HCT116 (cell line): Measurements from ENCODE around the gene SRP68. TPM values are rescaled to one million over a fixed set of nuclear protein-coding genes. Genes with fewer than 3 reads are reported as not detected.

Experiments used
- ATAC-seq: fragments of 200-7000 bp; cut with Tn5 transposase; 2 replicates; pipeline ENCODE4 v1.9.1; 2020; ENCODE audit warnings: mild to moderate bottlenecking, moderate library complexity
- Bru-seq: library from RNA; stranded (reverse); fragments of 400-500 nt; gene quantifications from one replicate; lab custom pipeline; 2021; lab: Mats Ljungman, UMichigan
- BruChase-seq, 2 experiments: library from RNA; stranded (reverse); fragments of 400-500 nt; gene quantifications; one replicate each; lab custom pipeline; 2021; lab: Mats Ljungman, UMichigan
- BruUV-seq: library from RNA; stranded (reverse); fragments of 400-500 nt; replicated peaks from 2 replicates; lab custom pipeline; 2021; lab: Mats Ljungman, UMichigan
- CTCF ChIA-PET: fragments of 300-600 bp; sonication (Branson Sonifier 250); formaldehyde crosslinking; loops from one replicate; lab custom pipeline; 2021; ENCODE audit warnings: antibody characterized with exemption; lab: Charles Lee
- POLR2A ChIA-PET: fragments of 300-600, 350-600 bp; sonication (Branson Sonifier 250); formaldehyde crosslinking; loops from one replicate; lab custom pipeline; 2021; ENCODE audit warnings: antibody characterized with exemption; lab: Charles Lee
- RAD21 ChIA-PET, 2 experiments: fragments of 300-600 bp; sonication (Branson Sonifier 250); formaldehyde crosslinking; loops; one replicate each; lab custom pipeline; 2023; ENCODE audit warnings: low total read pairs in 2 of 2; ENCODE audit not compliant: uncharacterized antibody in 2 of 2, unreplicated experiment in 2 of 2, low non-redundant PET in 1 of 2; lab: Charles Lee
- DNase-seq: peaks from one replicate; pipeline ENCODE4 v3.0.0-alpha.2; 2010; ENCODE audit warnings: low read depth, low spot score
- H2AFZ ChIP-seq: fragments of 200-600 bp; shearing (Covaris generic), sonication (generic); 2 replicates; pipeline ENCODE4 v1.6.1; 2017; ENCODE audit warnings: low read depth, mixed run types, mixed read lengths, antibody characterized with exemption, low read length; ENCODE audit not compliant: poor library complexity, severe bottlenecking
- H3K27ac ChIP-seq: 2 replicates; pipeline ENCODE4 v1.5.1; 2012; ENCODE audit warnings: low read depth, low read length
- H3K27me3 ChIP-seq: fragments of 200-600 bp; sonication (generic); 2 replicates; pipeline ENCODE4 v1.6.1; 2016; ENCODE audit warnings: mixed run types, low read length, mixed read lengths; ENCODE audit not compliant: insufficient read depth
- H3K36me3 ChIP-seq, 2 experiments: fragments of 200-500 bp in 1 of 2; fragments of 200-600 bp in 1 of 2; sonication (Bioruptor generic) in 1 of 2; sonication (generic) in 1 of 2; 2 replicates each; pipeline versions ENCODE4 v1.5.1 to v1.6.1; 2014 to 2016; ENCODE audit warnings: low read length in 2 of 2, inconsistent platforms in 1 of 2, mixed read lengths in 1 of 2, mixed run types in 1 of 2; ENCODE audit not compliant: insufficient read depth in 2 of 2, control insufficient read depth in 1 of 2
- H3K4me1 ChIP-seq, 2 experiments: fragments of 200-600 bp in 1 of 2; sonication (generic) in 1 of 2; 2 replicates each; pipeline versions ENCODE4 v1.5.1 to v1.6.1; 2012 to 2017; ENCODE audit warnings: low read length in 2 of 2, inconsistent platforms in 1 of 2, mild to moderate bottlenecking in 1 of 2, mixed read lengths in 1 of 2, mixed run types in 1 of 2, moderate library complexity in 1 of 2; ENCODE audit not compliant: insufficient read depth in 2 of 2, control insufficient read depth in 1 of 2
- H3K4me2 ChIP-seq: fragments of 200-600 bp; sonication (generic); 2 replicates; pipeline ENCODE4 v1.6.1; 2017; ENCODE audit warnings: mixed run types, low read length, mixed read lengths
- H3K4me3 ChIP-seq, 2 experiments: fragments of 200-600 bp in 1 of 2; sonication (generic) in 1 of 2; replicated peaks in 1 of 2; 2 replicates each; pipeline ENCODE4 v1.5.1; 2011 to 2016; ENCODE audit warnings: low read length in 2 of 2, control low read depth in 1 of 2, low read depth in 1 of 2, mild to moderate bottlenecking in 1 of 2, mixed read lengths in 1 of 2, mixed run types in 1 of 2
- H3K79me2 ChIP-seq: fragments of 200-600 bp; sonication (generic); 2 replicates; pipeline ENCODE4 v1.6.1; 2017; ENCODE audit warnings: mild to moderate bottlenecking, mixed run types, low read length, moderate library complexity, mixed read lengths; ENCODE audit not compliant: insufficient read depth
- H3K9ac ChIP-seq: fragments of 200-600 bp; sonication (generic); 2 replicates; pipeline ENCODE4 v1.6.1; 2016; ENCODE audit warnings: low read length, mixed read lengths
- H3K9me2 ChIP-seq: fragments of 200-600 bp; sonication (generic), shearing (Covaris generic); 2 replicates; pipeline ENCODE4 v1.6.1; 2017; ENCODE audit warnings: mixed run types, mild to moderate bottlenecking, moderate library complexity; ENCODE audit not compliant: insufficient read depth
- H3K9me3 ChIP-seq, 2 experiments: fragments of 200-500 bp in 1 of 2; fragments of 200-600 bp in 1 of 2; sonication (Bioruptor generic) in 1 of 2; sonication (generic) in 1 of 2; 2 replicates each; pipeline ENCODE4 v1.6.1; 2014 to 2017; ENCODE audit warnings: low read length in 2 of 2, mixed read lengths in 2 of 2, inconsistent platforms in 1 of 2, low read depth in 1 of 2, mild to moderate bottlenecking in 1 of 2, mixed run types in 1 of 2, moderate library complexity in 1 of 2; ENCODE audit not compliant: control insufficient read depth in 1 of 2, insufficient read depth in 1 of 2
- H4K20me1 ChIP-seq: fragments of 200-600 bp; sonication (generic), shearing (Covaris generic); 2 replicates; pipeline ENCODE4 v1.6.1; 2017; ENCODE audit warnings: mixed run types, mild to moderate bottlenecking, moderate library complexity; ENCODE audit not compliant: insufficient read depth
- CBX3 ChIP-seq: IDR thresholded peaks from 2 replicates; pipeline ENCODE4 v1.6.1; 2012; ENCODE audit warnings: low read depth
- CEBPB ChIP-seq: IDR thresholded peaks from 2 replicates; pipeline ENCODE4 v1.6.1; 2012; ENCODE audit warnings: low read depth
- CTCF ChIP-seq, 3 experiments: fragments of 200-600 bp in 1 of 3; sonication (generic) in 1 of 3; IDR thresholded peaks in 2 of 3; conservative IDR thresholded peaks in 1 of 3; 2 replicates each; pipeline ENCODE4 v1.5.1; 2012 to 2017; ENCODE audit warnings: low read depth in 2 of 3, low read length in 2 of 3, antibody characterized with exemption in 1 of 3, borderline replicate concordance in 1 of 3, control low read depth in 1 of 3, mild to moderate bottlenecking in 1 of 3, mixed read lengths in 1 of 3, mixed run types in 1 of 3, moderate library complexity in 1 of 3; ENCODE audit not compliant: insufficient read depth in 1 of 3
- ELF1 ChIP-seq: IDR thresholded peaks from 2 replicates; pipeline ENCODE4 v1.6.1; 2012; ENCODE audit warnings: low read depth, borderline replicate concordance
- MAX ChIP-seq: IDR thresholded peaks from 2 replicates; pipeline ENCODE4 v1.6.1; 2012
- POLR2A ChIP-seq: IDR thresholded peaks from 2 replicates; pipeline ENCODE4 v1.7.0; 2011; ENCODE audit warnings: borderline replicate concordance; ENCODE audit not compliant: insufficient read depth, insufficient read length; ENCODE audit errors: extremely low read depth
- POLR2AphosphoS5 ChIP-seq: IDR thresholded peaks from 2 replicates; pipeline ENCODE4 v1.6.1; 2011; ENCODE audit warnings: mild to moderate bottlenecking, low read depth, low read length, moderate library complexity
- RAD21 ChIP-seq: IDR thresholded peaks from 2 replicates; pipeline ENCODE4 v1.6.1; 2012; ENCODE audit warnings: low read depth, mild to moderate bottlenecking
- REST ChIP-seq: IDR thresholded peaks from 2 replicates; pipeline ENCODE4 v1.6.1; 2012; ENCODE audit warnings: low read depth
- SIN3A ChIP-seq: IDR thresholded peaks from 2 replicates; pipeline ENCODE4 v1.6.1; 2012; ENCODE audit warnings: low read depth
- SP1 ChIP-seq: IDR thresholded peaks from 2 replicates; pipeline ENCODE4 v1.6.1; 2012; ENCODE audit warnings: low read depth
- SRF ChIP-seq: IDR thresholded peaks from 2 replicates; pipeline ENCODE4 v1.6.1; 2012; ENCODE audit warnings: low read depth
- TCF7L2 ChIP-seq: IDR thresholded peaks from 2 replicates; pipeline ENCODE4 v1.7.0; 2011; ENCODE audit warnings: borderline replicate concordance, inconsistent platforms; ENCODE audit not compliant: insufficient read depth, insufficient read length; ENCODE audit errors: extremely low read depth
- YY1 ChIP-seq: IDR thresholded peaks from 2 replicates; pipeline ENCODE4 v1.6.1; 2011; ENCODE audit warnings: low read length, low read depth, moderate library complexity, mild to moderate bottlenecking; ENCODE audit not compliant: insufficient replicate concordance; ENCODE audit errors: extremely low read depth
- ZBTB33 ChIP-seq: IDR thresholded peaks from 2 replicates; pipeline ENCODE4 v1.6.1; 2011; ENCODE audit warnings: mild to moderate bottlenecking, low read length, moderate library complexity; ENCODE audit not compliant: insufficient replicate concordance; ENCODE audit errors: extremely low read depth
- ZFX ChIP-seq: fragments of 450-650 bp; IDR thresholded peaks from 2 replicates; pipeline ENCODE4 v1.6.1; 2017
- intact Hi-C: fragments of 100-400 bp; cut with micrococcal nuclease; formaldehyde crosslinking; loops from 2 replicates; pipeline ENCODE4 v1.10.0; 2022
- long read RNA-seq: library from polyadenylated mRNA; unstranded; transcript quantifications from one replicate; pipeline ENCODE4 v2.0.0, GENCODE V29; 2021; ENCODE audit not compliant: unreplicated experiment
- polyA plus RNA-seq: library from polyadenylated mRNA; unstranded; fragments of >200 nt; gene quantifications from 2 replicates; pipeline ENCODE4 v1.2.1, GENCODE V29; 2012; ENCODE audit warnings: missing spikeins
- total RNA-seq: library from RNA; stranded (reverse); gene quantifications from one replicate; pipeline ENCODE4 v1.2.1, GENCODE V29; 2021; ENCODE audit not compliant: unreplicated experiment

SRP68 gene
- total RNA-seq (152 TPM), Bru-seq, nascent RNA (percentile 91 among the genes with signal in this experiment), BruChase-seq, experiment 1, labeled RNA remaining after a 6-hour chase (percentile 94 among the genes with signal in this experiment), BruChase-seq, experiment 2, labeled RNA remaining after a 2-hour chase (percentile 91 among the genes with signal in this experiment)
- 117 and 132 TPM in 2 replicates for polyA plus RNA-seq
- long read RNA-seq, transcript SRP68-201 (16 exons, 2,649 nt): major isoform, 437 of 551 reads
- long read RNA-seq, partial matches to known transcripts: 65 of 551 reads
- long read RNA-seq, other reads (novel, unspliced or antisense): 48 of 551 reads

GRCh38 chr17:76072148-76072858 lies at the start of gene SRP68:
SRP68 (minus strand) TSS chr17:76072517; CDS start chr17:76072491, 26 bp downstream.
- Histone ChIP-seq H2AFZ (no peak within 1 kb of the TSS), H3K9me2 (no peaks in the 10 kb centered on the region), H3K79me2 (peaks cover 55% of the 10 kb centered on the region), H3K27ac (peak within 1 kb of the TSS; percentile 60), H3K4me3 (peak within 1 kb of the TSS; percentile 63 to 78), H4K20me1 (no peaks in the 10 kb centered on the region; the same call in 1 of the 2 replicates), H3K4me1 (peaks cover 11 to 22% of the 10 kb centered on the region in 2 experiments), H3K9ac (peak within 1 kb of the TSS; percentile 78), H3K27me3 (no peaks in the 10 kb centered on the region), H3K36me3 (peaks cover 10 to 14% of the 10 kb centered on the region in 2 experiments; a peak in 3 of 4 replicates), H3K4me2 (peak within 1 kb of the TSS; percentile 89), H3K9me3 (no peaks in the 10 kb centered on the region)
- RAD21 ChIA-PET: no interaction called here
- BruUV-seq: no TSS peak
- CTCF ChIA-PET: interaction anchor here (0.6 to 1.3 kb wide), 2 partner anchors 18 to 46 kb away, joined by 3 to 4 read pairs; no protein-coding TSS in a partner anchor
- DNase-seq (peak; percentile 87), ATAC-seq (peak; percentile 100)
- intact Hi-C loops: loop anchor here (1.0 to 5.0 kb wide), 3 partner anchors 18 to 58 kb away; partner anchors contain the start of gene EVPL
- POLR2A ChIA-PET: interaction anchor here (1.0 kb wide), 4 partner anchors 11 to 52 kb away, joined by 3 to 5 read pairs (median 3); partner anchors contain the start of gene EVPL
- no peak for TF ChIP-seq REST
- no peak for TF ChIP-seq TCF7L2
- peak; percentile 97; the same call in 1 of the 2 replicates for TF ChIP-seq ZFX
- TF ChIP-seq YY1: peak; percentile 99
- no peak for TF ChIP-seq RAD21
- TF ChIP-seq MAX: peak; percentile 96
- TF ChIP-seq CTCF (IDR thresholded peaks at IDR 0.05 in 2 of 3, conservative IDR thresholded peaks at IDR 0.05 in 1 of 3; ENCODE audit: borderline replicate concordance in 1 of 3, insufficient read depth in 1 of 3, low read depth in 2 of 3, low read length in 2 of 3): no peak
- TF ChIP-seq POLR2A: peak; percentile 87
- TF ChIP-seq CEBPB: no peak
- TF ChIP-seq CBX3: peak; percentile 90
- TF ChIP-seq SIN3A: peak; percentile 96
- no peak for TF ChIP-seq ELF1
- peak; percentile 70 for TF ChIP-seq ZBTB33
- peak; percentile 93 for TF ChIP-seq POLR2AphosphoS5
- TF ChIP-seq SP1: peak; percentile 75; the same call in 1 of the 2 replicates
- no peak for TF ChIP-seq SRF
